ENCODE data around the gene ZNF440.

DNA sequence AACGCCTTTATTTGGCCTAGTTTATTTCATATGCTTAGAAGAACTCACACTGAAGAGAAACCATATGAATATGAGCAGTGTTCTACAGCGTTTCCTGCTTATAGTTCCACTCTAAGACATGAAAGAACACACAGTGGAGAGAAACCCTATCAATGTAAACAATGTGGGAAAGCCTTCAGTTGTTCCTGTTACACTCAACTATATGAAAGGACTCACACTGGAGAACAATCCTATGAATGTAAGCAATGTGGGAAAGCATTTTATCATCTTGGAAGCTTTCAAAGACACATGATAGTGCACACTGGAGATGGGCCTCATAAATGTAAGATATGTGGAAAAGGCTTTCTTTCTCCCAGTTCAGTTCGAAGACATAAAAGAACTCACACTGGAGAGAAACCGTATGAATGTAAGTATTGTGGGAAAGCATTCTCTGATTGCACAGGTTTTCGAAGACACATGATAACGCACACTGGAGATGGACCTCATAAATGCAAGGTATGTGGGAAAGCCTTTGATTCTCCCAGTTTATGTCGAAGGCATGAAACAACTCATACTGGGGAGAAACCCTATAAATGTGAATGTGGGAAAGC, 33.5 kb upstream of the ZNF440 start:
- TF ChIP-seq CTCF (IDR thresholded peaks at IDR 0.05) (no peak), EZH2 (IDR thresholded peaks at IDR 0.05) (no peak)
